Measurements from ENCODE around the gene CPA4. TPM values are rescaled to one million over a fixed set of nuclear protein-coding genes. Genes with fewer than 3 reads are reported as not detected.

The CPA4 gene
- total RNA-seq, 1 experiment from 2014 or later = 3.1 TPM

- H3K27ac ChIP-seq (ENCODE audit: low read length) = no peak overlapping the region
- DNase-seq (ENCODE audit: low read depth, low spot score) (no peak), ATAC-seq (no peak)
- H3K4me1 ChIP-seq (ENCODE audit: control insufficient read depth, insufficient read depth, low read length) = peaks cover 15% of the 10 kb centered on the region
- ChIA-PET CTCF (no interaction called here), POLR2A (no interaction called here)
- no peak for TF ChIP-seq TCF7L2 (IDR thresholded peaks at IDR 0.05; ENCODE audit: low read depth, low read length)
- no peak for TF ChIP-seq REST (IDR thresholded peaks at IDR 0.05; ENCODE audit: insufficient read depth in 1 of 2, low read depth in 2 of 2, low read length in 1 of 2)
- no peak for TF ChIP-seq CTCF (IDR thresholded peaks at IDR 0.05)
- TF ChIP-seq POLR2AphosphoS5 (IDR thresholded peaks at IDR 0.05; ENCODE audit: low read depth, low read length) = no peak
- no peak for TF ChIP-seq SIN3A (IDR thresholded peaks at IDR 0.05; ENCODE audit: borderline replicate concordance, insufficient read depth, low read depth, low read length)
- H3K27me3 ChIP-seq (ENCODE audit: control insufficient read depth, insufficient read depth, low read length) = no peaks in the 10 kb centered on the region
- no TSS peak for BruUV-seq (replicated peaks)
- in situ Hi-C loops (cut with HindIII; ENCODE audit: low pct_unique_long_range_greater_than_20kb, low sequenced_read_pairs) (no loop called here), intact Hi-C loops (cut with micrococcal nuclease; ENCODE audit: unreplicated experiment) (no loop called here)
- H3K9me3 ChIP-seq (ENCODE audit: control insufficient read depth, insufficient read depth, low read depth, low read length) = peaks cover 10% of the 10 kb centered on the region; the same call in 1 of the 2 replicates
- H3K36me3 ChIP-seq (ENCODE audit: control insufficient read depth, insufficient read depth, low read length) = no peaks in the 10 kb centered on the region
- no peak overlapping the region for H3K4me3 ChIP-seq (ENCODE audit: low read depth in 2 of 2, low read length in 2 of 2)
Measured at GRCh38 chr7:130359276-130359857, 66.4 kb downstream of the CPA4 start.

GRCh38 chr7:130360518-130360917, 67.6 kb downstream of the CPA4 start:
- H3K4me3 ChIP-seq (ENCODE audit: low read depth in 2 of 2, low read length in 2 of 2) = no peak overlapping the region
- H3K27me3 ChIP-seq (ENCODE audit: control insufficient read depth, insufficient read depth, low read length) = no peaks in the 10 kb centered on the region
- in situ Hi-C loops (cut with HindIII; ENCODE audit: low pct_unique_long_range_greater_than_20kb, low sequenced_read_pairs) (no loop called here), intact Hi-C loops (cut with micrococcal nuclease; ENCODE audit: unreplicated experiment) (no loop called here)
- no TSS peak for BruUV-seq (replicated peaks)
- DNase-seq (ENCODE audit: low read depth, low spot score) (no peak), ATAC-seq (no peak)
- peaks cover 12% of the 10 kb centered on the region for H3K4me1 ChIP-seq (ENCODE audit: control insufficient read depth, insufficient read depth, low read length)
- no peak overlapping the region for H3K27ac ChIP-seq (ENCODE audit: low read length)
- H3K36me3 ChIP-seq (ENCODE audit: control insufficient read depth, insufficient read depth, low read length) = no peaks in the 10 kb centered on the region
- H3K9me3 ChIP-seq (ENCODE audit: control insufficient read depth, insufficient read depth, low read depth, low read length) = peaks cover 10% of the 10 kb centered on the region; the same call in 1 of the 2 replicates
- POLR2A ChIA-PET = interaction anchor here (0.7 kb wide), 1 partner anchor 81 kb away, joined by 3 read pairs; no protein-coding TSS in a partner anchor
- no peak for TF ChIP-seq TCF7L2 (IDR thresholded peaks at IDR 0.05; ENCODE audit: low read depth, low read length)
- TF ChIP-seq CTCF (IDR thresholded peaks at IDR 0.05) = no peak
- TF ChIP-seq SIN3A (IDR thresholded peaks at IDR 0.05; ENCODE audit: borderline replicate concordance, insufficient read depth, low read depth, low read length) = no peak
- no peak for TF ChIP-seq REST (IDR thresholded peaks at IDR 0.05; ENCODE audit: insufficient read depth in 1 of 2, low read depth in 2 of 2, low read length in 1 of 2)
- TF ChIP-seq POLR2AphosphoS5 (IDR thresholded peaks at IDR 0.05; ENCODE audit: low read depth, low read length) = no peak
- CTCF ChIA-PET = interaction anchor here (0.5 kb wide), 1 partner anchor 472 kb away, joined by 4 read pairs; no protein-coding TSS in a partner anchor
